A673 (cell line): ENCODE results near the gene MMP11.

Source experiments
- CTCF ChIP-seq: fragments of 300-800, 200-600 bp; sonication (generic); conservative IDR thresholded peaks from 2 replicates; pipeline ENCODE4 v1.5.1; 2017; ENCODE audit warnings: low read depth, mild to moderate bottlenecking, antibody characterized with exemption, low read length, moderate library complexity, mixed read lengths
- EZH2 ChIP-seq: fragments of 200-600 bp; sonication (generic); IDR thresholded peaks from 2 replicates; pipeline ENCODE4 v1.6.1; 2017; ENCODE audit warnings: borderline replicate concordance, low read depth, mild to moderate bottlenecking, mixed read lengths, antibody characterized with exemption, low read length; ENCODE audit not compliant: poor library complexity, severe bottlenecking

DNA sequence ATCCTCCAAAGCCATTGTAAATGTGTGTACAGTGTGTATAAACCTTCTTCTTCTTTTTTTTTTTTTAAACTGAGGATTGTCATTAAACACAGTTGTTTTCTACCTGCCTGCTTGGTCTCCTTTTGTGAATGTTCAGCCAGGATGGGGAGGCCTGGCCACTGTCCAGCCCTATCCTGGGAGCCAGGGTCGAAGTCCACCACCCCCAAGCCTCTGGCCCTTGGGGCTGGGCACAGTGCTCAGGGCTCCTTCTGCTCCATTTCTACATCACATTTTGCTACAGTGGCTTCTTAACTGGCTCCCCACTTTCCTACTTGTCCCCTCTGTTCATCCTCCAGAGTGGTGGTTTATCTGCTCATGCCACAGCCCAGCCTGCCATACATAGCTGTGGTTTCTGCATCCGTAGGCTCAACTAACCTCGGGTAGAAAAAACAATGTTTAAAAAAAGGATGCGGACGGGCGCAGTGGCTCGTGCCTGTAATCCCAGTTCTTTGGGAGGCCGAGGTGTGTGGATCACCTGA, 11.6 kb downstream of the MMP11 start:
- TF ChIP-seq EZH2 (no peak), CTCF (no peak)
